B cell (primary cell): ENCODE data around the gene GINS2. TPM values are rescaled to one million over a fixed set of nuclear protein-coding genes. Genes with fewer than 3 reads are reported as not detected.

Source experiments
- ATAC-seq: fragments of 200-7000 bp; cut with Tn5 transposase; one replicate; pipeline ENCODE4 v1.10.0; 2021; ENCODE audit warnings: low read depth, mild to moderate bottlenecking, moderate number of reproducible peaks, moderate library complexity
- CTCF ChIA-PET: fragments of 350-600 bp; sonication (Branson Sonifier 250); formaldehyde crosslinking; loops from one replicate; lab custom pipeline; 2021; ENCODE audit warnings: antibody characterized with exemption, inconsistent platforms; lab: Charles Lee
- POLR2A ChIA-PET: fragments of 350-600 bp; sonication (Branson Sonifier 250); formaldehyde crosslinking; loops from one replicate; lab custom pipeline; 2021; ENCODE audit warnings: antibody characterized with exemption; lab: Charles Lee
- DNase-seq: peaks from one replicate; pipeline ENCODE4 v3.0.0; 2013
- H2AFZ ChIP-seq: 2 replicates; pipeline ENCODE4 v1.6.1; 2012; ENCODE audit warnings: mild to moderate bottlenecking, low read depth, low read length; ENCODE audit not compliant: insufficient read depth, poor library complexity, severe bottlenecking
- H3K27ac ChIP-seq, 2 donors: 1 replicate in 1 of 2; 2 replicates in 1 of 2; pipeline ENCODE4 v1.5.1; 2012 to 2013; ENCODE audit warnings: low read length in 2 of 2, mild to moderate bottlenecking in 2 of 2, moderate library complexity in 1 of 2
- H3K27me3 ChIP-seq, 4 experiments: fragments of 200-600 bp in 1 of 4; sonication (generic) in 1 of 4; replicated peaks in 1 of 4; 1 replicate in 2 of 4; 2 replicates in 2 of 4; pipeline versions ENCODE4 v1.6.1 to v1.7.0; 2013 to 2016; ENCODE audit warnings: low read length in 3 of 4, mild to moderate bottlenecking in 2 of 4, mixed read lengths in 1 of 4, moderate library complexity in 1 of 4; ENCODE audit not compliant: insufficient read depth in 4 of 4, control insufficient read depth in 3 of 4; ENCODE audit errors: control extremely low read depth in 1 of 4
- H3K36me3 ChIP-seq, 2 experiments: replicated peaks in 1 of 2; 1 replicate in 1 of 2; 2 replicates in 1 of 2; pipeline versions ENCODE4 v1.6.1 to v1.7.1; 2013; ENCODE audit warnings: low read length in 1 of 2; ENCODE audit not compliant: insufficient read depth in 2 of 2, control insufficient read depth in 1 of 2; ENCODE audit errors: control extremely low read depth in 1 of 2, extremely low read depth in 1 of 2
- H3K4me1 ChIP-seq, 2 donors: fragments of 200-600 bp in 1 of 2; sonication (generic) in 1 of 2; 1 replicate in 1 of 2; 2 replicates in 1 of 2; pipeline versions ENCODE4 v1.5.1 to v1.6.1; 2013 to 2017; ENCODE audit warnings: low read length in 2 of 2; ENCODE audit not compliant: control insufficient read depth in 2 of 2, insufficient read depth in 2 of 2
- H3K4me2 ChIP-seq: replicated peaks from 2 replicates; pipeline ENCODE3; 2012; ENCODE audit warnings: mild to moderate bottlenecking, low read depth, low read length; ENCODE audit not compliant: poor library complexity, severe bottlenecking
- H3K4me3 ChIP-seq, 5 experiments: fragments of 200-600 bp in 1 of 5; sonication (generic) in 1 of 5; 1 replicate in 3 of 5; 2 replicates in 2 of 5; pipeline versions ENCODE4 v1.5.1 to v1.7.0; 2011 to 2016; ENCODE audit warnings: low read length in 4 of 5, mild to moderate bottlenecking in 4 of 5, low read depth in 2 of 5, control low read depth in 1 of 5, moderate library complexity in 1 of 5; ENCODE audit not compliant: insufficient read depth in 1 of 5; ENCODE audit errors: control extremely low read depth in 1 of 5, extremely low read depth in 1 of 5
- H3K79me2 ChIP-seq: fragments of 200-600 bp; sonication (generic); one replicate; pipeline ENCODE4 v1.6.0; 2016; ENCODE audit warnings: low read length; ENCODE audit not compliant: control insufficient read depth, insufficient read depth
- H3K9ac ChIP-seq: fragments of 200-600 bp; sonication (generic); 2 replicates; pipeline ENCODE4 v1.6.1; 2017; ENCODE audit warnings: mild to moderate bottlenecking, low read length, moderate library complexity
- H3K9me3 ChIP-seq, 3 donors: one replicate each; pipeline versions ENCODE4 v1.6.1 to v1.7.1; 2013; ENCODE audit warnings: low read length in 2 of 3; ENCODE audit not compliant: control insufficient read depth in 2 of 3, insufficient read depth in 1 of 3; ENCODE audit errors: control extremely low read depth in 1 of 3
- H4K20me1 ChIP-seq: 2 replicates; pipeline ENCODE4 v1.6.0; 2012; ENCODE audit warnings: mild to moderate bottlenecking, low read length; ENCODE audit not compliant: insufficient read depth, control insufficient read depth, poor library complexity, severe bottlenecking
- H3K27ac Mint-ChIP-seq: one replicate; pipeline ENCODE4 v1.8.0; 2021; ENCODE audit warnings: mixed read lengths
- H3K27me3 Mint-ChIP-seq: one replicate; pipeline ENCODE4 v1.8.0; 2021; ENCODE audit warnings: mixed read lengths
- H3K4me1 Mint-ChIP-seq: one replicate; pipeline ENCODE4 v1.8.0; 2021; ENCODE audit warnings: mixed read lengths
- H3K4me3 Mint-ChIP-seq: one replicate; pipeline ENCODE4 v1.8.0; 2021; ENCODE audit warnings: mixed read lengths
- H3K9me3 Mint-ChIP-seq: one replicate; pipeline ENCODE4 v1.8.0; 2022; ENCODE audit warnings: mixed read lengths; ENCODE audit not compliant: insufficient read depth
- CTCF ChIP-seq: fragments of 200-600 bp; IDR thresholded peaks from one replicate; pipeline ENCODE4 v1.8.0; 2022; ENCODE audit warnings: antibody characterized with exemption, mild to moderate bottlenecking
- EZH2 ChIP-seq: IDR thresholded peaks from 2 replicates; pipeline ENCODE4 v1.6.1; 2012; ENCODE audit warnings: borderline replicate concordance, low read depth, mild to moderate bottlenecking, moderate library complexity, low read length; ENCODE audit not compliant: insufficient read depth, poor library complexity, severe bottlenecking
- WGBS: methylation state at CpG from one replicate; pipeline ENCODE4 v1.1.5; 2013; ENCODE audit warnings: missing lambda C conversion rate; ENCODE audit not compliant: insufficient coverage; 5-methylcytosine and 5-hydroxymethylcytosine counted together
- intact Hi-C: fragments of 100-400 bp; cut with micrococcal nuclease; formaldehyde crosslinking; loops from one replicate; pipeline ENCODE4 v1.10.0; 2022
- polyA plus RNA-seq: library from polyadenylated mRNA; depleted of rRNA; stranded (reverse); fragments of >200 nt; gene quantifications from 2 replicates; pipeline ENCODE4 v1.2.3, GENCODE V29; 2012
- total RNA-seq, 2 donors: library from RNA; stranded (reverse); fragments of 120-200 nt in 1 of 2; gene quantifications; 1 replicate in 1 of 2; 2 replicates in 1 of 2; pipeline versions ENCODE4 v1.2.3 to v1.2.4, GENCODE V29; 2013 to 2022

GINS2 gene
- total and polyA plus RNA-seq, 2 donors (not counting 1 experiment from before 2014, with no cell fraction given): 0.52 to 4.2 TPM

GRCh38 chr16:85655216-85656129 is 33.3 kb downstream of the GINS2 start:
- Mint-ChIP-seq H3K9me3 (no peaks in the 10 kb centered on the region), H3K4me1 (peaks cover 4% of the 10 kb centered on the region), H3K27me3 (no peaks in the 10 kb centered on the region), H3K27ac (no peak overlapping the region), H3K4me3 (no peak overlapping the region)
- TF ChIP-seq CTCF (no peak), EZH2 (no peak)
- DNase-seq (no peak), ATAC-seq (no peak)
- Histone ChIP-seq H3K4me1 (no peaks in the 10 kb centered on the region), H3K4me3 (no peak overlapping the region), H3K9ac (no peak overlapping the region), H3K27ac (no peak overlapping the region), H3K27me3 (no peaks in the 10 kb centered on the region), H3K4me2 (no peak overlapping the region), H3K9me3 (peaks cover 0 to 6% (median 0%) of the 10 kb centered on the region in 3 donors), H3K36me3 (peaks cover 5 to 68% of the 10 kb centered on the region in 2 experiments), H3K79me2 (peaks cover 20% of the 10 kb centered on the region), H4K20me1 (peaks cover 90% of the 10 kb centered on the region), H2AFZ (no peak overlapping the region)
- CTCF ChIA-PET: interaction anchor here (6.7 kb wide), 1 partner anchor 62 kb away, joined by 45 read pairs; no protein-coding TSS in a partner anchor
- WGBS: 95% methylated on average over 31 of the region's 35 CpGs
- POLR2A ChIA-PET: no interaction called here
- intact Hi-C loops: no loop called here
